DMS53 treated with DMSO at 0.1 percent for 48 hours (cell line): ENCODE results near the gene FAHD1.

Source experiments
- DNase-seq: peaks from one replicate; lab custom pipeline; 2025; ENCODE audit not compliant: unreplicated experiment; lab: John Stamatoyannopoulos, UW

FAHD1 gene

DNA sequence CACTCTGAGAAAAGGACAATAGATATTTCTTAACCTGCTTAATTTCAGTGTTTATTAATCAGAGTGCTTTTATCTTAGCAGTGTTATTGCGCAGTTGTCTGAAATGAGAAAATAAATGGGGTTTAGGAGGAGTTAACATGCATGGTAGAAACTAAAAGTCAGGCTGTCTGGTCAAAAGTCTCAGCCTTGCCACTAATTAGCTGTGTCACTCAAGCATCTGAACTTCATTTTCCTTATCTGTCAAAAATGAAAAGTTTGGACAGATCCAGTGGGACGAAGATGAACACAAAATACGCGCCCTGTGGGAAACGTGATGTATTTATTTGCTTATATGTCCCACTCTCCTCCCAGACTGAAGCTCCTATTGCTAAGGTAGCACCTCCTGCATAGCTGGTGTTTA lies 51.2 kb downstream of the FAHD1 start:
- DNase-seq: no peak
